K562 (cell line): ENCODE measurements around the gene LDLRAD1. TPM values are rescaled to one million over a fixed set of nuclear protein-coding genes. Genes with fewer than 3 reads are reported as not detected.
A peak's percentile ranks its signal among the peaks of the same experiment; 100 is the strongest.

Experiments used
- ATAC-seq: fragments of 200-7000 bp; cut with Tn5 transposase; 3 replicates; pipeline ENCODE4 v1.9.1; 2020; ENCODE audit warnings: moderate library complexity
- BruUV-seq: library from RNA; stranded (reverse); fragments of 400-500 nt; replicated peaks from 2 replicates; lab custom pipeline; 2021; lab: Mats Ljungman, UMichigan
- CTCF ChIA-PET: fragments of 300-600 bp; formaldehyde crosslinking; extraction: SDS; loops from one replicate; lab custom pipeline; 2021; ENCODE audit warnings: low intra/inter-chr PET ratio; lab: Yijun Ruan, JAX
- POLR2A ChIA-PET: fragments of 300-600, 350-650 bp; sonication (Branson Sonifier 250); formaldehyde crosslinking; extraction: SDS; loops from one replicate; lab custom pipeline; 2021; ENCODE audit warnings: antibody characterized with exemption, inconsistent platforms; lab: Yijun Ruan, JAX
- DNase-seq, 4 experiments: peaks; one replicate each; pipeline versions ENCODE4 v3.0.0 to v3.0.0-alpha.2; 2011 to 2018; ENCODE audit warnings: low spot score in 3 of 4, mixed read lengths in 3 of 4; ENCODE audit errors: extremely low read depth in 1 of 4
- FAIRE-seq: peaks from 2 replicates; lab custom pipeline; 2011; peaks lifted over from hg19 to GRCh38; lab: Jason Lieb, UNC
- H2AFZ ChIP-seq: 2 replicates; pipeline ENCODE4 v1.6.0; 2011; ENCODE audit warnings: low read depth, low read length, control low read depth, inconsistent platforms
- H3K27ac ChIP-seq: fragments of 200-600 bp; 3 replicates; pipeline ENCODE4 v1.8.0; 2011; ENCODE audit warnings: low read depth, mild to moderate bottlenecking, control low read depth, inconsistent platforms, low read length, moderate library complexity, mixed read lengths; ENCODE audit errors: extremely low read depth
- H3K27me3 ChIP-seq, 2 experiments: fragments of 300-600 bp in 1 of 2; 2 replicates in 1 of 2; 3 replicates in 1 of 2; pipeline versions ENCODE4 v1.6.0 to v1.8.0; 2011; ENCODE audit warnings: inconsistent platforms in 2 of 2, low read length in 2 of 2, mild to moderate bottlenecking in 1 of 2, mixed read lengths in 1 of 2, moderate library complexity in 1 of 2; ENCODE audit not compliant: control insufficient read depth in 2 of 2, insufficient read depth in 2 of 2
- H3K36me3 ChIP-seq: fragments of 300-600 bp; 3 replicates; pipeline ENCODE4 v1.8.0; 2011; ENCODE audit warnings: mild to moderate bottlenecking, low read length, inconsistent platforms; ENCODE audit not compliant: control insufficient read depth, insufficient read depth
- H3K4me1 ChIP-seq, 2 experiments: fragments of 200-600 bp in 1 of 2; replicated peaks in 1 of 2; 2 replicates in 1 of 2; 3 replicates in 1 of 2; pipeline versions ENCODE4 v1.5.1 to v1.8.0; 2011; ENCODE audit warnings: inconsistent platforms in 2 of 2, low read length in 2 of 2, mild to moderate bottlenecking in 1 of 2, mixed read lengths in 1 of 2, moderate library complexity in 1 of 2; ENCODE audit not compliant: control insufficient read depth in 2 of 2, insufficient read depth in 2 of 2
- H3K4me2 ChIP-seq: 2 replicates; pipeline ENCODE4 v1.6.1; 2011; ENCODE audit warnings: low read length, control low read depth, inconsistent platforms, mixed read lengths; ENCODE audit not compliant: insufficient read depth
- H3K4me3 ChIP-seq: fragments of 200-600 bp; sonication (generic), shearing (Covaris generic); 2 replicates; pipeline ENCODE4 v1.5.1; 2016; ENCODE audit warnings: control low read depth, inconsistent platforms
- H3K79me2 ChIP-seq: fragments of 200-600 bp; 3 replicates; pipeline ENCODE4 v1.8.0; 2011; ENCODE audit warnings: low read length, inconsistent platforms; ENCODE audit not compliant: control insufficient read depth, insufficient read depth
- H3K9ac ChIP-seq, 2 experiments: 2 replicates each; pipeline versions ENCODE4 v1.6.0 to v1.6.1; 2011; ENCODE audit warnings: low read depth in 2 of 2, low read length in 2 of 2, control low read depth in 1 of 2, inconsistent platforms in 1 of 2, mild to moderate bottlenecking in 1 of 2, mixed read lengths in 1 of 2; ENCODE audit not compliant: insufficient read depth in 1 of 2
- H3K9me1 ChIP-seq: one replicate; pipeline ENCODE4 v1.6.0; 2011; ENCODE audit warnings: inconsistent platforms, mild to moderate bottlenecking, low read length, moderate library complexity; ENCODE audit not compliant: control insufficient read depth, insufficient read depth
- H3K9me3 ChIP-seq: replicated peaks from 2 replicates; pipeline ENCODE4 v1.5.1; 2011; ENCODE audit warnings: low read depth, low read length, inconsistent platforms; ENCODE audit not compliant: control insufficient read depth, insufficient read depth
- H4K20me1 ChIP-seq: replicated peaks from 2 replicates; pipeline ENCODE4 v1.6.1; 2011; ENCODE audit warnings: low read length, inconsistent platforms, mixed read lengths; ENCODE audit not compliant: control insufficient read depth, insufficient read depth
- CAMTA2 ChIP-seq: fragments of 250-450 bp; sonication (Bioruptor Pico); conservative IDR thresholded peaks from 2 replicates; pipeline ENCODE4 v1.5.1; 2022
- CEBPB ChIP-seq: fragments of 450-650 bp; IDR thresholded peaks from 2 replicates; pipeline ENCODE4 v1.6.1; 2016; ENCODE audit warnings: missing genetic modification characterization, missing compliant biosample characterization
- CEBPG ChIP-seq, 3 experiments: fragments of 200-800 bp in 1 of 3; sonication (Bioruptor generic) in 1 of 3; sonication (generic) in 1 of 3; formaldehyde crosslinking in 1 of 3; IDR thresholded peaks in 2 of 3; conservative IDR thresholded peaks in 1 of 3; 2 replicates each; pipeline versions ENCODE4 v1.6.1 to v1.8.0; 2016 to 2022; ENCODE audit warnings: missing compliant biosample characterization in 2 of 3, missing genetic modification characterization in 2 of 3, mild to moderate bottlenecking in 1 of 3, missing genetic modification reagents in 1 of 3
- ELF1 ChIP-seq: fragments of 200-800 bp; sonication (Bioruptor generic); IDR thresholded peaks from 2 replicates; pipeline ENCODE4 v1.6.1; 2016; ENCODE audit warnings: missing genetic modification characterization, missing compliant biosample characterization
- L3MBTL2 ChIP-seq: fragments of 450-650 bp; IDR thresholded peaks from 2 replicates; pipeline ENCODE4 v1.6.1; 2016; ENCODE audit warnings: mild to moderate bottlenecking, moderate library complexity
- NRF1 ChIP-seq, 2 experiments: fragments of 450-650 bp; IDR thresholded peaks in 1 of 2; conservative IDR thresholded peaks in 1 of 2; 2 replicates each; pipeline ENCODE4 v1.6.1; 2014; ENCODE audit warnings: mild to moderate bottlenecking in 2 of 2
- POLR2A ChIP-seq: fragments of 450-650 bp; conservative IDR thresholded peaks from 2 replicates; pipeline ENCODE4 v1.6.1; 2016
- RBBP5 ChIP-seq: fragments of 200-600 bp; sonication (generic); IDR thresholded peaks from 2 replicates; pipeline ENCODE4 v1.6.1; 2012; ENCODE audit warnings: borderline replicate concordance, mild to moderate bottlenecking, low read length, control low read depth, inconsistent platforms; ENCODE audit not compliant: insufficient read depth, poor library complexity, severe bottlenecking
- SMARCE1 ChIP-seq: fragments of 450-650 bp; IDR thresholded peaks from 2 replicates; pipeline ENCODE4 v1.7.1; 2016; ENCODE audit warnings: mild to moderate bottlenecking
- SPI1 ChIP-seq: IDR thresholded peaks from 2 replicates; pipeline ENCODE4 v1.6.1; 2011; ENCODE audit warnings: low read depth, low read length, control low read depth, borderline replicate concordance
- U2AF2 ChIP-seq: fragments of 200-400 bp; formaldehyde crosslinking; optimal IDR thresholded peaks from 2 replicates; pipeline ENCODE3; 2017; ENCODE audit warnings: low read depth, mild to moderate bottlenecking, low read length
- YY1 ChIP-seq, 3 experiments: IDR thresholded peaks; 2 replicates each; pipeline ENCODE4 v1.6.1; 2011; ENCODE audit warnings: low read length in 2 of 3, mild to moderate bottlenecking in 2 of 3, moderate library complexity in 2 of 3, borderline replicate concordance in 1 of 3, control low read depth in 1 of 3, low read depth in 1 of 3; ENCODE audit not compliant: insufficient read depth in 3 of 3, insufficient replicate concordance in 2 of 3, control insufficient read depth in 1 of 3, insufficient read length in 1 of 3; ENCODE audit errors: extremely low read depth in 1 of 3
- ZNF583 ChIP-seq: fragments of 250-450 bp; sonication (Bioruptor Pico); IDR thresholded peaks from 2 replicates; pipeline ENCODE4 v1.4.0; 2020
- WGBS: fragments of 100-300 bp; shearing (Covaris generic); methylation state at CpG from one replicate; pipeline ENCODE4 v1.1.6; 2016; ENCODE audit warnings: low coverage, mixed read lengths; ENCODE audit not compliant: insufficient coverage; ENCODE audit errors: missing lambda C conversion rate; 5-methylcytosine and 5-hydroxymethylcytosine counted together
- in situ Hi-C: fragments of 300-500 bp; cut with MboI; formaldehyde crosslinking; loops from 4 replicates; pipeline ENCODE4 v1.15.0; 2018; ENCODE audit warnings: inconsistent platforms, mixed read lengths
- intact Hi-C: fragments of 100-400 bp; cut with micrococcal nuclease; formaldehyde crosslinking; loops from 2 replicates; pipeline ENCODE4 v1.14.2; 2022
- polyA plus RNA-seq, 8 experiments: library from polyadenylated mRNA; depleted of rRNA in 4 of 8; stranded (reverse) in 5 of 8; unstranded in 3 of 8; fragments of >200 nt; fragmentation: Nextera tagmentation in 2 of 8; fragmentation: Illumina TruSeq in 1 of 8; extraction: Ambion mirVana in 2 of 8; extraction: Trizol in 1 of 8; gene quantifications; 2 replicates each; pipeline versions ENCODE4 v1.2.1 to v1.2.3, GENCODE V29; 2011 to 2014; ENCODE audit warnings: inconsistent platforms in 1 of 8, missing spikeins in 1 of 8
- total RNA-seq, 7 experiments: library from RNA; depleted of rRNA in 6 of 7; stranded (reverse); fragments of >200 nt in 6 of 7; fragmentation: Illumina TruSeq in 2 of 7; extraction: Trizol in 2 of 7; gene quantifications; 2 replicates each; pipeline versions ENCODE4 v1.2.1 to v1.2.3, GENCODE V29; 2011 to 2021; ENCODE audit warnings: low replicate concordance in 1 of 7
- TF ChIP-seq, protein P1 (sequence below): fragments of 450-650 bp; conservative IDR thresholded peaks from 2 replicates; pipeline ENCODE4 v1.6.1; 2016; ENCODE audit warnings: missing genetic modification characterization, low read depth, mild to moderate bottlenecking, missing compliant biosample characterization, moderate library complexity
- TF ChIP-seq, protein P2 (sequence below): fragments of 450-650 bp; IDR thresholded peaks from 2 replicates; pipeline ENCODE4 v1.6.1; 2016
- TF ChIP-seq, protein P3 (sequence below): fragments of 200-800 bp; sonication (Bioruptor generic); IDR thresholded peaks from 2 replicates; pipeline ENCODE4 v1.6.1; 2017; ENCODE audit warnings: missing genetic modification characterization, missing compliant biosample characterization

Gene LDLRAD1
- total and polyA plus RNA-seq, 9 of the 15 experiments (the other 6 are each of a cell fraction or from before 2014, with no cell fraction given): not detected

DNA sequence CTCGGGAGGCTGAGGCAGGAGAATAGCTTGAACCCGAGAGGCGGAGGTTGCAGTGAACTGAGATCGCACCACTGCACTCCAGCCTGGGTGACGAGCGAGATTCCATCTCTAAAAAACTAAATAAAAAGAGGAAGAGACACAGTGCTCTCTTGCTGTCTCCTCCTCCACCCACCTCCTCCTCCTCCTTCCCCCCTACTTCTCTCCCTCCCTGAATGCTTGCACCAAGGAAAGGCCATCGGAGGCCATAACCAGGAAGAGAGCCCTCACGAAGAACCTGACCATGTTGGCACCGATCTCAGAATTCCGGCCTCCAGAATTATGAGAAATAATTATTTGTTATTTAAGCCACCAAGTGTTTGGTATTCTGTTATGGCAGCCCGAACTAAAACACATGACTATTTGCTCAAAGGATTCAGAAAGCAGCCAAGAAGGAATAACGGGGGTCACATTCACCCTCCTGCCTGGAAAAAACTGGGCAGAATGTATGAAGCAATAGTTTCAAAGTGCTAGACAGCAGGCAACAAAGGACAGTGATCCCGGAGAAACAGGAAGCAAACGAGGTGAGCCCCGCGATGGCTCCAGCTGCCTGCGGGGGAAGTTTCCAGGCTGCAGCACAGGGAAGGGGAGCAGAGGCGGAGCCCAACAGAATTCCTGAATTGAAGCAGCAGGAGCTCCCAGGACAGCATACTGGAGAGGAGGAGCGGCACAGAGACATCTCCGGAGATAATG, 35.8 kb downstream of the LDLRAD1 start:
- Histone ChIP-seq H3K4me2 (peak overlapping the region; percentile 67), H3K27ac (peak overlapping the region; percentile 40; the same call in 2 of the 3 replicates), H2AFZ (peak overlapping the region; percentile 96), H3K79me2 (no peaks in the 10 kb centered on the region), H3K9me1 (no peaks in the 10 kb centered on the region), H4K20me1 (no peaks in the 10 kb centered on the region), H3K4me3 (0 out of 2 replicates have a peak overlapping the region, but pooled peaks have one; percentile 6), H3K27me3 (no peaks in the 10 kb centered on the region), H3K9ac (peak overlapping the region; percentile 32 to 86; a peak in 3 of 4 replicates), H3K36me3 (no peaks in the 10 kb centered on the region), H3K9me3 (no peaks in the 10 kb centered on the region), H3K4me1 (peaks cover 4 to 9% of the 10 kb centered on the region in 2 experiments; a peak in 4 of 5 replicates)
- ChIA-PET POLR2A (interaction anchor here (0.6 to 1.7 kb wide), 4 partner anchors 10 to 162 kb away, joined by 3 to 10 read pairs (median 3); no protein-coding TSS in a partner anchor), CTCF (no interaction called here)
- intact Hi-C loops: no loop called here
- TSS peak; percentile 56 for BruUV-seq
- DNase-seq (peak in 2 of 4 experiments; percentile 32 to 36), FAIRE-seq (no peak), ATAC-seq (peak; percentile 60)
- in situ Hi-C loops: no loop called here
- 26% methylated on average over 18 of the region's 20 CpGs for WGBS
- TF ChIP-seq CAMTA2 (CRISPR knock-in tag): no peak
- TF ChIP-seq, protein P1, sequence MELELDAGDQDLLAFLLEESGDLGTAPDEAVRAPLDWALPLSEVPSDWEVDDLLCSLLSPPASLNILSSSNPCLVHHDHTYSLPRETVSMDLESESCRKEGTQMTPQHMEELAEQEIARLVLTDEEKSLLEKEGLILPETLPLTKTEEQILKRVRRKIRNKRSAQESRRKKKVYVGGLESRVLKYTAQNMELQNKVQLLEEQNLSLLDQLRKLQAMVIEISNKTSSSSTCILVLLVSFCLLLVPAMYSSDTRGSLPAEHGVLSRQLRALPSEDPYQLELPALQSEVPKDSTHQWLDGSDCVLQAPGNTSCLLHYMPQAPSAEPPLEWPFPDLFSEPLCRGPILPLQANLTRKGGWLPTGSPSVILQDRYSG (tag): 0 out of 2 replicates have a peak, but pooled peaks have one; percentile 57
- peak; percentile 67 for TF ChIP-seq L3MBTL2
- TF ChIP-seq CEBPB (tag): peak; percentile 74
- peak; percentile 20; the same call in 1 of the 2 replicates for TF ChIP-seq ZNF583 (CRISPR knock-in tag)
- peak in 1 of 2 experiments; percentile 18; a peak in 1 of 4 replicates for TF ChIP-seq NRF1 (conservative IDR thresholded peaks at IDR 0.05 in 1 of 2, IDR thresholded peaks at IDR 0.05 in 1 of 2)
- TF ChIP-seq, protein P2, sequence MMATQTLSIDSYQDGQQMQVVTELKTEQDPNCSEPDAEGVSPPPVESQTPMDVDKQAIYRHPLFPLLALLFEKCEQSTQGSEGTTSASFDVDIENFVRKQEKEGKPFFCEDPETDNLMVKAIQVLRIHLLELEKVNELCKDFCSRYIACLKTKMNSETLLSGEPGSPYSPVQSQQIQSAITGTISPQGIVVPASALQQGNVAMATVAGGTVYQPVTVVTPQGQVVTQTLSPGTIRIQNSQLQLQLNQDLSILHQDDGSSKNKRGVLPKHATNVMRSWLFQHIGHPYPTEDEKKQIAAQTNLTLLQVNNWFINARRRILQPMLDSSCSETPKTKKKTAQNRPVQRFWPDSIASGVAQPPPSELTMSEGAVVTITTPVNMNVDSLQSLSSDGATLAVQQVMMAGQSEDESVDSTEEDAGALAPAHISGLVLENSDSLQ: no peak
- TF ChIP-seq POLR2A: no peak
- TF ChIP-seq YY1 (IDR thresholded peaks at IDR 0.05; ENCODE audit: borderline replicate concordance in 1 of 3, control insufficient read depth in 1 of 3, extremely low read depth in 1 of 3, insufficient read depth in 3 of 3, insufficient read length in 1 of 3, insufficient replicate concordance in 2 of 3, low read depth in 1 of 3, low read length in 2 of 3): peak in 1 of 3 experiments; percentile 32
- peak; percentile 13; the same call in 1 of the 2 replicates for TF ChIP-seq SMARCE1
- peak; percentile 65; the same call in 1 of the 2 replicates for TF ChIP-seq ELF1 (tag)
- TF ChIP-seq, protein P3, sequence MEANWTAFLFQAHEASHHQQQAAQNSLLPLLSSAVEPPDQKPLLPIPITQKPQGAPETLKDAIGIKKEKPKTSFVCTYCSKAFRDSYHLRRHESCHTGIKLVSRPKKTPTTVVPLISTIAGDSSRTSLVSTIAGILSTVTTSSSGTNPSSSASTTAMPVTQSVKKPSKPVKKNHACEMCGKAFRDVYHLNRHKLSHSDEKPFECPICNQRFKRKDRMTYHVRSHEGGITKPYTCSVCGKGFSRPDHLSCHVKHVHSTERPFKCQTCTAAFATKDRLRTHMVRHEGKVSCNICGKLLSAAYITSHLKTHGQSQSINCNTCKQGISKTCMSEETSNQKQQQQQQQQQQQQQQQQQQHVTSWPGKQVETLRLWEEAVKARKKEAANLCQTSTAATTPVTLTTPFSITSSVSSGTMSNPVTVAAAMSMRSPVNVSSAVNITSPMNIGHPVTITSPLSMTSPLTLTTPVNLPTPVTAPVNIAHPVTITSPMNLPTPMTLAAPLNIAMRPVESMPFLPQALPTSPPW (CRISPR knock-in tag): peak; percentile 83
- TF ChIP-seq RBBP5: peak; percentile 65
- TF ChIP-seq CEBPG (CRISPR knock-in tag; IDR thresholded peaks at IDR 0.05): peak; percentile 67; the same call in 1 of the 2 replicates
- TF ChIP-seq CEBPG (tag; conservative IDR thresholded peaks at IDR 0.05 in 1 of 2, IDR thresholded peaks at IDR 0.05 in 1 of 2): peak; percentile 79 to 84
- TF ChIP-seq SPI1: peak; percentile 91
- TF ChIP-seq U2AF2: no peak
